Esophagus squamous epithelium (tissue), 5 donors: ENCODE data around the gene PTGS1. TPM values are rescaled to one million over a fixed set of nuclear protein-coding genes. Genes with fewer than 3 reads are reported as not detected.

Source experiments
- DNase-seq: peaks from one replicate; lab custom pipeline; 2025; lab: John Stamatoyannopoulos, UW
- H3K27ac ChIP-seq, 4 donors: fragments of 200-600 bp; sonication (generic); one replicate each; pipeline ENCODE4 v1.5.1; 2016 to 2019; ENCODE audit warnings: mild to moderate bottlenecking in 1 of 4
- H3K27me3 ChIP-seq, 4 donors: fragments of 200-600 bp; sonication (generic); 1 replicate in 3 of 4; 2 replicates in 1 of 4; pipeline versions ENCODE4 v1.5.1 to v1.6.0; 2017 to 2021; ENCODE audit warnings: antibody characterized with exemption in 1 of 4
- H3K36me3 ChIP-seq, 3 donors: fragments of 200-600 bp; sonication (generic); one replicate each; pipeline ENCODE4 v1.5.1; 2016 to 2019
- H3K4me1 ChIP-seq, 3 donors: fragments of 200-600 bp; sonication (generic); one replicate each; pipeline ENCODE4 v1.5.1; 2017 to 2019
- H3K4me3 ChIP-seq, 4 donors: fragments of 200-600 bp; sonication (generic); 1 replicate in 3 of 4; 2 replicates in 1 of 4; pipeline ENCODE4 v1.5.1; 2016 to 2019; ENCODE audit warnings: mild to moderate bottlenecking in 2 of 4, moderate library complexity in 1 of 4
- H3K9me3 ChIP-seq, 3 donors: fragments of 200-600 bp; sonication (generic); one replicate each; pipeline ENCODE4 v1.5.1; 2016 to 2019
- CTCF ChIP-seq, 6 experiments: fragments of 450-650 bp in 4 of 6; fragments of 200-600 bp in 2 of 6; sonication (generic) in 2 of 6; IDR thresholded peaks; one replicate each; pipeline ENCODE4 v1.5.1; 2016 to 2019; ENCODE audit warnings: antibody characterized with exemption in 6 of 6, mild to moderate bottlenecking in 4 of 6, moderate library complexity in 4 of 6
- POLR2A ChIP-seq, 4 donors: fragments of 450-650 bp; IDR thresholded peaks; one replicate each; pipeline ENCODE4 v1.6.1; 2017; ENCODE audit warnings: antibody characterized with exemption in 4 of 4, mild to moderate bottlenecking in 4 of 4, moderate library complexity in 3 of 4
- WGBS, 2 donors: methylation state at CpG; one replicate each; pipeline ENCODE4 v1.1.5; 2018; 5-methylcytosine and 5-hydroxymethylcytosine counted together
- intact Hi-C: fragments of 100-400 bp; cut with DNase I; formaldehyde crosslinking; loops from one replicate; pipeline ENCODE4 v1.15.0; 2022
- total RNA-seq, 4 donors: library from RNA; depleted of rRNA; stranded (reverse); fragments of >200 nt; gene quantifications; one replicate each; pipeline ENCODE4 v1.1.0, GENCODE V29; 2016
- donor health status: DM: yes; HTN: yes; CAD: no.

Gene PTGS1
- total RNA-seq, 4 donors from 2014 or later, result 15.6 to 36.1 (median 30.3) TPM

GRCh38 chr9:122377241-122378164 lies 6.7 kb downstream of the PTGS1 start:
- TF ChIP-seq CTCF (IDR thresholded peaks at IDR 0.05), result no peak
- TF ChIP-seq POLR2A (IDR thresholded peaks at IDR 0.05), result no peak
- Histone ChIP-seq H3K9me3 (peaks cover 0 to 4% (median 0%) of the 10 kb centered on the region in 3 donors), H3K27ac (peak overlapping the region; percentile 22 to 84 (median 83)), H3K4me3 (no peak overlapping the region), H3K4me1 (peaks cover 23 to 51% (median 25%) of the 10 kb centered on the region in 3 donors), H3K36me3 (peaks cover 0 to 42% (median 0%) of the 10 kb centered on the region in 3 donors), H3K27me3 (no peaks in the 10 kb centered on the region)
- intact Hi-C loops, result no loop called here
- no peak for DNase-seq
- WGBS, 2 donors, result 73 to 88% methylated on average over 12 to 19 of the region's 24 CpGs

- TF ChIP-seq POLR2A (IDR thresholded peaks at IDR 0.05), result no peak
- TF ChIP-seq CTCF (IDR thresholded peaks at IDR 0.05), result no peak
- H3K27me3 ChIP-seq, result no peaks in the 10 kb centered on the region
- peak overlapping the region in 1 of 4 donors; percentile 82 for H3K27ac ChIP-seq
- no peak overlapping the region for H3K4me3 ChIP-seq
- no peak for DNase-seq
- peaks cover 0 to 44% (median 0%) of the 10 kb centered on the region in 3 donors for H3K36me3 ChIP-seq
- H3K9me3 ChIP-seq, result peaks cover 0 to 4% (median 0%) of the 10 kb centered on the region in 3 donors
- peaks cover 23 to 47% (median 25%) of the 10 kb centered on the region in 3 donors for H3K4me1 ChIP-seq
- intact Hi-C loops, result no loop called here
- 74 to 88% methylated on average over 4 to 8 of the region's 8 CpGs for WGBS, 2 donors
Observed at GRCh38 chr9:122378236-122378635, 7.4 kb downstream of the PTGS1 start.

GRCh38 chr9:122379340-122379739 lies 8.5 kb downstream of the PTGS1 start:
- intact Hi-C loops, result no loop called here

GRCh38 chr9:122380293-122380692 lies 9.5 kb downstream of the PTGS1 start:
- H3K4me3 ChIP-seq, result no peak overlapping the region
- peaks cover 0 to 4% (median 0%) of the 10 kb centered on the region in 3 donors for H3K9me3 ChIP-seq
- 90 to 93% methylated on average over 4 of the region's 4 CpGs for WGBS, 2 donors
- peaks cover 13 to 37% (median 21%) of the 10 kb centered on the region in 3 donors for H3K4me1 ChIP-seq
- H3K36me3 ChIP-seq, result peaks cover 0 to 56% (median 0%) of the 10 kb centered on the region in 3 donors
- H3K27me3 ChIP-seq, result no peaks in the 10 kb centered on the region
- peak overlapping the region in 1 of 4 donors; percentile 21 for H3K27ac ChIP-seq
- no peak for DNase-seq
- intact Hi-C loops, result no loop called here
- TF ChIP-seq POLR2A (IDR thresholded peaks at IDR 0.05) (no peak), CTCF (IDR thresholded peaks at IDR 0.05) (no peak)

More at GRCh38 chr9:122379340-122379739, 8.5 kb downstream of the PTGS1 start:
- Histone ChIP-seq H3K36me3 (peaks cover 0 to 48% (median 0%) of the 10 kb centered on the region in 3 donors), H3K4me1 (peaks cover 22 to 47% (median 29%) of the 10 kb centered on the region in 3 donors), H3K9me3 (peaks cover 0 to 4% (median 0%) of the 10 kb centered on the region in 3 donors), H3K27me3 (no peaks in the 10 kb centered on the region), H3K4me3 (no peak overlapping the region), H3K27ac (no peak overlapping the region)
- WGBS, 2 donors, result 36 to 73% methylated on average over 1 of the region's 1 CpG
- TF ChIP-seq POLR2A (IDR thresholded peaks at IDR 0.05), result no peak
- TF ChIP-seq CTCF (IDR thresholded peaks at IDR 0.05), result peak in 2 of 6 experiments; percentile 23 to 46
- DNase-seq, result no peak
